GM18951 (cell line): ENCODE measurements around the gene REEP2.

ENCODE experiments used
- POLR2A ChIP-seq: IDR thresholded peaks from 4 replicates; pipeline ENCODE4 v1.6.1; 2011; ENCODE audit warnings: mild to moderate bottlenecking; ENCODE audit not compliant: insufficient read length, insufficient read depth; ENCODE audit errors: extremely low read depth
- in situ Hi-C: fragments of 300-500 bp; cut with MboI; formaldehyde crosslinking; loops from one replicate; pipeline ENCODE4 v1.12.0; 2022; ENCODE audit warnings: low sequenced_read_pairs, mixed read lengths, inconsistent platforms; ENCODE audit not compliant: unreplicated experiment

Gene REEP2

GRCh38 chr5:138440159-138441073, 1.6 kb downstream of the REEP2 start:
- in situ Hi-C loops: no loop called here
- no peak for TF ChIP-seq POLR2A

GRCh38 chr5:138441221-138441620, 2.4 kb downstream of the REEP2 start:
- in situ Hi-C loops: no loop called here
- TF ChIP-seq POLR2A: no peak

- in situ Hi-C loops: no loop called here
- TF ChIP-seq POLR2A: no peak
Measured at GRCh38 chr5:138444078-138444773, 5.4 kb downstream of the REEP2 start.

- TF ChIP-seq POLR2A: no peak
- in situ Hi-C loops: no loop called here
Measured at GRCh38 chr5:138444774-138445546, 6.1 kb downstream of the REEP2 start.

- in situ Hi-C loops: no loop called here
- no peak for TF ChIP-seq POLR2A
Measured at GRCh38 chr5:138445547-138446271, 6.9 kb downstream of the REEP2 start.

DNA sequence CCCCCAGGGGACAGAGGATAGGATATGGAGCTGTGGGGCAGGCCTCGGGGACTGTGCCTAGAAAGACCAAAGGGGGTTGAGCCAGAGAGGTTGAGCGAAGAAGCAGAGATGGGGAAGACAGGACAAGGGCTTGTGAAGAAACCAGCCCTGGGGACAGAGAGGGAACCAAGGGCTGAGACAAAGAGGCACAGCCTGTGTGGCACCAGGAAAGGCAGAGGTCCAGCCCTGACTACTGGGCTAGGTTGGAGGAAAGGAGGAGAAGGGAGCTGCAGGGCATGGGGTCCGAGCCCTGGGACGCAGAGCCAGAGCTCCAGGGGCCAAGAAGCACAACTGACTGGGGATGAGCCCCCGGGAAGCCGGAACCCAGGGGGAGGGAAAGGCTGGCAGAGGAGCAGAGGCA, 9.2 kb downstream of the REEP2 start:
- TF ChIP-seq POLR2A: no peak
- in situ Hi-C loops: no loop called here

GRCh38 chr5:138448481-138449398, 9.9 kb downstream of the REEP2 start:
- no peak for TF ChIP-seq POLR2A
- in situ Hi-C loops: no loop called here

DNA sequence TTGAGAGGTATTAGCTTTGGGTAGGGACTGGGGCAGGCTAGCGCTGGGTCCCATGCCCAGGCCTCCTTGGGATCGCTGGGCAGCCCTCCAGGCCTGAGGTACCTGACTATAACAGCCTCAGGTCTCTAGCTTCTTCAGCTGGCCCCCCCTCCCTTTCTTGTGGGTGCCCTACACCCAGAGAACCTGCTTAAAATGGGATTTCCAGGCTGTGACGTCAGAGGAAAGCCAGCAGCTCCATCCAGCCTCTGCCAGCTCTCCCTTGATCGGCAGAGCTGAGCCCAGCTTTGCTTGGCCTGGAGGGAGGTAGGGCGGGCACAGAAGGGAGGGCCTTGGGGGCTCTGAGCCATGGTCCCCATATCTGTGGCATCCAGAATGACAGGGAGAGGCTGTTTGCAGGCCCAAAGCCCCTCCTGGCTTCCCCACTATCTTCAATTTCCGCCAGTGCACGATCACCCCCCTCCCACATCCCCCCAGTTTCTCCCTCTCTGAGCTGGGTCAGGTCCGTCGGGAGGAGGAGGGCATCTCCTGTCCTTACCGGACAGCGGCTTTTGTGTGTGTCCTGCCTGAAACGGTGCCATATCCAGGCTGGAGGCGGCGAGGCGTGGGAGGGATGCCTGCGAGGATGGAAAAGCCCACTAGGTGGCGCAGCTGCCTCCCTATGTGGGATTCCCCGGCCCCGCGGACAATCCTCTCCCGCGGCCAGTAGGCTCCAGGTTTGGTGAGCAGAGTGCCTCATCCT, 10.8 kb downstream of the REEP2 start:
- in situ Hi-C loops: no loop called here
- TF ChIP-seq POLR2A: no peak

- no peak for TF ChIP-seq POLR2A
- in situ Hi-C loops: no loop called here
Measured at GRCh38 chr5:138450971-138451370, 12.1 kb downstream of the REEP2 start.

GRCh38 chr5:138452720-138453119, 13.9 kb downstream of the REEP2 start:
- no peak for TF ChIP-seq POLR2A
- in situ Hi-C loops: no loop called here

DNA sequence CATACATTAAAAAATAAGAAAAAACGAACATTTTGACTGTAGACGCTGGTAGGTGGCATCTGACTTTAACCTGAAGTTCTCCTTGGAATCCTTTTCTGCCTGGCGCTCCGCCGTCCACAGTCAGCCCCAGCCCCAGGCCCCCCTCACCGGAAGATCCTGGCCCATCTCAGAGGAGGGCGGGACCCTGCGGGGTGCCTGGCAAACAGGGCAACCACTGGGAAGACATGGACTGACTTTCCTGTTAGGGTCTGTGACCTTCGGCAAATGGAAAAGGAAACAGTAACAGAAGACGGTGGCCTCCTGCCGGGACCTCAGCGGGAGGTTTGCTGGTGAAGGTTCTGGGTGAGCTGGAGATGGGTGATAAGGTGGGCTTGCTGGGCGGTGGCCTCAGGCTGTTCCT, 14.7 kb downstream of the REEP2 start:
- in situ Hi-C loops: no loop called here
- no peak for TF ChIP-seq POLR2A
